ENCODE data around the gene DUSP8. TPM values are rescaled to one million over a fixed set of nuclear protein-coding genes. Genes with fewer than 3 reads are reported as not detected.

Gene DUSP8
- polyA plus RNA-seq, 1 of the 3 experiments (the other 2 are of a cell fraction), result 2.0 TPM

DNA sequence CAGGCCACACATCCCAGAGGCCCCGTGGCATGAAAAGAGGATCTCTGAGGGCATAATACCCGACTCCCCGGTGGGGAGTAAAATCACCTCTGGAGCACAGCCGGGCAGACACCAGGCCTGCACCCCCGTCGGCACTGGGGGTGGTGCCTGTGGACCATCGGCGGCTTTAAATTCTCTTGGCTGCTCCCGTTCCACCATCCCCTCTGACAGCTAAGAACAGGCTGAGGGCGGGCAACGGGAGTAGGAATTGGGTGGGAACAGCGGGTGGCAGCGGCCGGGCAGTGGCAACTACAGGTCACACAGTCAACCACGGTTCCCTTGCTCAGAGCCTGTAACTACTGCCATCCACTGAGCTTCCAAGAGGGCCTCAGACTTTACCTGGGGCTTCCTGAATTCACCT lies 45.3 kb downstream of the DUSP8 start:
- H4K20me1 ChIP-seq (ENCODE audit: insufficient read depth), result peaks cover 85% of the 10 kb centered on the region

More for the DNA sequence above, 45.3 kb downstream of the DUSP8 start:
- CTCF ChIA-PET, result interaction anchor here (0.9 to 3.4 kb wide), 4 partner anchors 9 to 48 kb away, joined by 3 to 27 read pairs (median 4); no protein-coding TSS in a partner anchor
- WGBS (ENCODE audit: low lambda C conversion rate), result 97% methylated on average over 5 of the region's 15 CpGs
- Histone ChIP-seq H3K4me3 (ENCODE audit: low read depth in 2 of 2, low read length in 1 of 2) (no peak overlapping the region), H3K9me2 (no peaks in the 10 kb centered on the region), H3K4me1 (ENCODE audit: control insufficient read depth in 1 of 2, insufficient read depth in 2 of 2, low read depth in 1 of 2, low read length in 1 of 2) (peaks cover 0 to 8% of the 10 kb centered on the region in 2 experiments; a peak in 1 of 4 replicates), H3K4me2 (no peak overlapping the region), H3K79me2 (ENCODE audit: insufficient read depth) (peaks cover 78% of the 10 kb centered on the region), H3K9ac (no peak overlapping the region), H3F3A (replicated peaks; ENCODE audit: insufficient read depth) (no peaks in the 10 kb centered on the region), H3K9me3 (no peaks in the 10 kb centered on the region), H3K27ac (ENCODE audit: low read depth in 2 of 2, low read length in 1 of 2) (no peak overlapping the region), H3K36me3 (replicated peaks in 1 of 2; ENCODE audit: control insufficient read depth in 1 of 2, insufficient read depth in 2 of 2, low read length in 1 of 2) (no peaks in the 10 kb centered on the region), H3K27me3 (ENCODE audit: insufficient read depth) (no peaks in the 10 kb centered on the region), H2AFZ (ENCODE audit: low read depth) (no peak overlapping the region)
- no peak for DNase-seq
- no peak for TF ChIP-seq FOXJ3 (CRISPR knock-in tag; IDR thresholded peaks at IDR 0.05)
- TF ChIP-seq POLR2AphosphoS5 (IDR thresholded peaks at IDR 0.05; ENCODE audit: low read depth, low read length), result no peak
- no peak for TF ChIP-seq GATA2 (CRISPR knock-in tag; IDR thresholded peaks at IDR 0.05)
- no peak for TF ChIP-seq JUND (IDR thresholded peaks at IDR 0.05)
- TF ChIP-seq, protein P1, sequence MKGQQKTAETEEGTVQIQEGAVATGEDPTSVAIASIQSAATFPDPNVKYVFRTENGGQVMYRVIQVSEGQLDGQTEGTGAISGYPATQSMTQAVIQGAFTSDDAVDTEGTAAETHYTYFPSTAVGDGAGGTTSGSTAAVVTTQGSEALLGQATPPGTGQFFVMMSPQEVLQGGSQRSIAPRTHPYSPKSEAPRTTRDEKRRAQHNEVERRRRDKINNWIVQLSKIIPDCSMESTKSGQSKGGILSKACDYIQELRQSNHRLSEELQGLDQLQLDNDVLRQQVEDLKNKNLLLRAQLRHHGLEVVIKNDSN (IDR thresholded peaks at IDR 0.05; ENCODE audit: borderline replicate concordance, low read depth), result no peak
- no peak for TF ChIP-seq ELF1 (IDR thresholded peaks at IDR 0.05)
- no peak for TF ChIP-seq NFIC (IDR thresholded peaks at IDR 0.05; ENCODE audit: borderline replicate concordance)
- no peak for TF ChIP-seq EZH2phosphoT487 (IDR thresholded peaks at IDR 0.05; ENCODE audit: borderline replicate concordance, low read depth)
- TF ChIP-seq MEF2A (IDR thresholded peaks at IDR 0.05; ENCODE audit: borderline replicate concordance, low read depth), result no peak
- no peak for TF ChIP-seq FOSL2 (IDR thresholded peaks at IDR 0.05; ENCODE audit: borderline replicate concordance, low read depth)
- no peak for TF ChIP-seq RAD21 (IDR thresholded peaks at IDR 0.05; ENCODE audit: low read length)
- TF ChIP-seq, protein P2, sequence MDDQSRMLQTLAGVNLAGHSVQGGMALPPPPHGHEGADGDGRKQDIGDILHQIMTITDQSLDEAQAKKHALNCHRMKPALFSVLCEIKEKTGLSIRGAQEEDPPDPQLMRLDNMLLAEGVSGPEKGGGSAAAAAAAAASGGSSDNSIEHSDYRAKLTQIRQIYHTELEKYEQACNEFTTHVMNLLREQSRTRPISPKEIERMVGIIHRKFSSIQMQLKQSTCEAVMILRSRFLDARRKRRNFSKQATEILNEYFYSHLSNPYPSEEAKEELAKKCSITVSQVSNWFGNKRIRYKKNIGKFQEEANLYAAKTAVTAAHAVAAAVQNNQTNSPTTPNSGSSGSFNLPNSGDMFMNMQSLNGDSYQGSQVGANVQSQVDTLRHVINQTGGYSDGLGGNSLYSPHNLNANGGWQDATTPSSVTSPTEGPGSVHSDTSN (IDR thresholded peaks at IDR 0.05), result no peak
- TF ChIP-seq NRF1 (IDR thresholded peaks at IDR 0.05; ENCODE audit: low read depth, low read length), result no peak
- TF ChIP-seq, protein P3, sequence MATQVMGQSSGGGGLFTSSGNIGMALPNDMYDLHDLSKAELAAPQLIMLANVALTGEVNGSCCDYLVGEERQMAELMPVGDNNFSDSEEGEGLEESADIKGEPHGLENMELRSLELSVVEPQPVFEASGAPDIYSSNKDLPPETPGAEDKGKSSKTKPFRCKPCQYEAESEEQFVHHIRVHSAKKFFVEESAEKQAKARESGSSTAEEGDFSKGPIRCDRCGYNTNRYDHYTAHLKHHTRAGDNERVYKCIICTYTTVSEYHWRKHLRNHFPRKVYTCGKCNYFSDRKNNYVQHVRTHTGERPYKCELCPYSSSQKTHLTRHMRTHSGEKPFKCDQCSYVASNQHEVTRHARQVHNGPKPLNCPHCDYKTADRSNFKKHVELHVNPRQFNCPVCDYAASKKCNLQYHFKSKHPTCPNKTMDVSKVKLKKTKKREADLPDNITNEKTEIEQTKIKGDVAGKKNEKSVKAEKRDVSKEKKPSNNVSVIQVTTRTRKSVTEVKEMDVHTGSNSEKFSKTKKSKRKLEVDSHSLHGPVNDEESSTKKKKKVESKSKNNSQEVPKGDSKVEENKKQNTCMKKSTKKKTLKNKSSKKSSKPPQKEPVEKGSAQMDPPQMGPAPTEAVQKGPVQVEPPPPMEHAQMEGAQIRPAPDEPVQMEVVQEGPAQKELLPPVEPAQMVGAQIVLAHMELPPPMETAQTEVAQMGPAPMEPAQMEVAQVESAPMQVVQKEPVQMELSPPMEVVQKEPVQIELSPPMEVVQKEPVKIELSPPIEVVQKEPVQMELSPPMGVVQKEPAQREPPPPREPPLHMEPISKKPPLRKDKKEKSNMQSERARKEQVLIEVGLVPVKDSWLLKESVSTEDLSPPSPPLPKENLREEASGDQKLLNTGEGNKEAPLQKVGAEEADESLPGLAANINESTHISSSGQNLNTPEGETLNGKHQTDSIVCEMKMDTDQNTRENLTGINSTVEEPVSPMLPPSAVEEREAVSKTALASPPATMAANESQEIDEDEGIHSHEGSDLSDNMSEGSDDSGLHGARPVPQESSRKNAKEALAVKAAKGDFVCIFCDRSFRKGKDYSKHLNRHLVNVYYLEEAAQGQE (IDR thresholded peaks at IDR 0.05; ENCODE audit: low read depth, low read length), result no peak
- TF ChIP-seq YY1 (IDR thresholded peaks at IDR 0.05; ENCODE audit: low read depth), result no peak
- TF ChIP-seq RXRA (IDR thresholded peaks at IDR 0.05; ENCODE audit: borderline replicate concordance, low read depth), result no peak
- TF ChIP-seq FOXM1 (IDR thresholded peaks at IDR 0.05; ENCODE audit: low read depth), result no peak
- TF ChIP-seq TCF12 (IDR thresholded peaks at IDR 0.05), result no peak
- POLR2A ChIA-PET, result no interaction called here
